HL-60 (cell line): ENCODE data around the gene EFCAB8.

Experiments used
- DNase-seq, 2 experiments: peaks; one replicate each; pipeline ENCODE4 v3.0.0-alpha.2; 2010 to 2020; ENCODE audit warnings: low read depth in 1 of 2, low spot score in 1 of 2
- H3K27ac ChIP-seq: fragments of 250-450 bp; sonication (Bioruptor Pico); replicated peaks from 2 replicates; pipeline ENCODE4 v1.5.1; 2020; ENCODE audit warnings: mild to moderate bottlenecking, moderate library complexity
- H3K27me3 ChIP-seq: fragments of 250-450 bp; sonication (Bioruptor Pico); 2 replicates; pipeline ENCODE4 v1.5.1; 2021; ENCODE audit warnings: mild to moderate bottlenecking, moderate library complexity; ENCODE audit not compliant: insufficient read depth, poor library complexity, severe bottlenecking
- H3K4me3 ChIP-seq: replicated peaks from 2 replicates; pipeline ENCODE4 v1.5.1; 2011; ENCODE audit warnings: mild to moderate bottlenecking, control low read depth, low read length; ENCODE audit not compliant: insufficient read depth
- GABPA ChIP-seq: IDR thresholded peaks from 2 replicates; pipeline ENCODE4 v1.6.1; 2012; ENCODE audit warnings: low read depth
- POLR2AphosphoS5 ChIP-seq: IDR thresholded peaks from 2 replicates; pipeline ENCODE4 v1.6.1; 2012; ENCODE audit warnings: low read depth
- SPI1 ChIP-seq: IDR thresholded peaks from 2 replicates; pipeline ENCODE4 v1.6.1; 2012; ENCODE audit warnings: low read depth, mild to moderate bottlenecking, borderline replicate concordance
- TF ChIP-seq, protein P1 (sequence below): IDR thresholded peaks from 2 replicates; pipeline ENCODE4 v1.6.1; 2012; ENCODE audit warnings: low read depth; ENCODE audit not compliant: insufficient replicate concordance
- TF ChIP-seq, protein P2 (sequence below): IDR thresholded peaks from one replicate; pipeline ENCODE4 v1.5.1; 2011; ENCODE audit warnings: low read length, control low read depth, inconsistent platforms; ENCODE audit not compliant: insufficient read depth

EFCAB8 gene

DNA sequence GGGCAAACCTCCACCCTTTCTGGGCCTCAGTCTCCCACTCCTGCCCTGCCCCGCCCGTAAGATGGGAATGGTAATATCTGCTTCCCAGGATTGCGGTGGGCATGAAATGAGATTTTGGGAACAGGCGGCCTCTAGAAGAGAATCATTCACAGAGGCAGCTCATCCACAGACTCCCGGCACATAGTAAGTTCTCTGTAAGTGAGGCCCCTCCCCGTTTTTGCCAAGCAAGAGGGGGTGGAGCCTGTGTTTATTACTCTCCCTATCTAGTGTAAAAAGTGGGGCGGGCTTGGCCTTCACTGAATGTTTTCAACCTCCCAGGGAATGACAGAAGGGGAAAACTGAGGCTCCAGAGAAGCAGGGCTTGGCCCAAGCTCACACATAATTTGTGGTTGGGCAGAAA lies 125.5 kb downstream of the EFCAB8 start:
- Histone ChIP-seq H3K4me3 (no peak overlapping the region), H3K27me3 (no peaks in the 10 kb centered on the region), H3K27ac (no peak overlapping the region)
- no peak for TF ChIP-seq SPI1
- TF ChIP-seq POLR2AphosphoS5, result no peak
- TF ChIP-seq, protein P1, sequence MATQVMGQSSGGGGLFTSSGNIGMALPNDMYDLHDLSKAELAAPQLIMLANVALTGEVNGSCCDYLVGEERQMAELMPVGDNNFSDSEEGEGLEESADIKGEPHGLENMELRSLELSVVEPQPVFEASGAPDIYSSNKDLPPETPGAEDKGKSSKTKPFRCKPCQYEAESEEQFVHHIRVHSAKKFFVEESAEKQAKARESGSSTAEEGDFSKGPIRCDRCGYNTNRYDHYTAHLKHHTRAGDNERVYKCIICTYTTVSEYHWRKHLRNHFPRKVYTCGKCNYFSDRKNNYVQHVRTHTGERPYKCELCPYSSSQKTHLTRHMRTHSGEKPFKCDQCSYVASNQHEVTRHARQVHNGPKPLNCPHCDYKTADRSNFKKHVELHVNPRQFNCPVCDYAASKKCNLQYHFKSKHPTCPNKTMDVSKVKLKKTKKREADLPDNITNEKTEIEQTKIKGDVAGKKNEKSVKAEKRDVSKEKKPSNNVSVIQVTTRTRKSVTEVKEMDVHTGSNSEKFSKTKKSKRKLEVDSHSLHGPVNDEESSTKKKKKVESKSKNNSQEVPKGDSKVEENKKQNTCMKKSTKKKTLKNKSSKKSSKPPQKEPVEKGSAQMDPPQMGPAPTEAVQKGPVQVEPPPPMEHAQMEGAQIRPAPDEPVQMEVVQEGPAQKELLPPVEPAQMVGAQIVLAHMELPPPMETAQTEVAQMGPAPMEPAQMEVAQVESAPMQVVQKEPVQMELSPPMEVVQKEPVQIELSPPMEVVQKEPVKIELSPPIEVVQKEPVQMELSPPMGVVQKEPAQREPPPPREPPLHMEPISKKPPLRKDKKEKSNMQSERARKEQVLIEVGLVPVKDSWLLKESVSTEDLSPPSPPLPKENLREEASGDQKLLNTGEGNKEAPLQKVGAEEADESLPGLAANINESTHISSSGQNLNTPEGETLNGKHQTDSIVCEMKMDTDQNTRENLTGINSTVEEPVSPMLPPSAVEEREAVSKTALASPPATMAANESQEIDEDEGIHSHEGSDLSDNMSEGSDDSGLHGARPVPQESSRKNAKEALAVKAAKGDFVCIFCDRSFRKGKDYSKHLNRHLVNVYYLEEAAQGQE, result no peak
- TF ChIP-seq, protein P2, sequence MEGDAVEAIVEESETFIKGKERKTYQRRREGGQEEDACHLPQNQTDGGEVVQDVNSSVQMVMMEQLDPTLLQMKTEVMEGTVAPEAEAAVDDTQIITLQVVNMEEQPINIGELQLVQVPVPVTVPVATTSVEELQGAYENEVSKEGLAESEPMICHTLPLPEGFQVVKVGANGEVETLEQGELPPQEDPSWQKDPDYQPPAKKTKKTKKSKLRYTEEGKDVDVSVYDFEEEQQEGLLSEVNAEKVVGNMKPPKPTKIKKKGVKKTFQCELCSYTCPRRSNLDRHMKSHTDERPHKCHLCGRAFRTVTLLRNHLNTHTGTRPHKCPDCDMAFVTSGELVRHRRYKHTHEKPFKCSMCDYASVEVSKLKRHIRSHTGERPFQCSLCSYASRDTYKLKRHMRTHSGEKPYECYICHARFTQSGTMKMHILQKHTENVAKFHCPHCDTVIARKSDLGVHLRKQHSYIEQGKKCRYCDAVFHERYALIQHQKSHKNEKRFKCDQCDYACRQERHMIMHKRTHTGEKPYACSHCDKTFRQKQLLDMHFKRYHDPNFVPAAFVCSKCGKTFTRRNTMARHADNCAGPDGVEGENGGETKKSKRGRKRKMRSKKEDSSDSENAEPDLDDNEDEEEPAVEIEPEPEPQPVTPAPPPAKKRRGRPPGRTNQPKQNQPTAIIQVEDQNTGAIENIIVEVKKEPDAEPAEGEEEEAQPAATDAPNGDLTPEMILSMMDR, result no peak
- no peak for TF ChIP-seq GABPA
- DNase-seq, result no peak

DNA sequence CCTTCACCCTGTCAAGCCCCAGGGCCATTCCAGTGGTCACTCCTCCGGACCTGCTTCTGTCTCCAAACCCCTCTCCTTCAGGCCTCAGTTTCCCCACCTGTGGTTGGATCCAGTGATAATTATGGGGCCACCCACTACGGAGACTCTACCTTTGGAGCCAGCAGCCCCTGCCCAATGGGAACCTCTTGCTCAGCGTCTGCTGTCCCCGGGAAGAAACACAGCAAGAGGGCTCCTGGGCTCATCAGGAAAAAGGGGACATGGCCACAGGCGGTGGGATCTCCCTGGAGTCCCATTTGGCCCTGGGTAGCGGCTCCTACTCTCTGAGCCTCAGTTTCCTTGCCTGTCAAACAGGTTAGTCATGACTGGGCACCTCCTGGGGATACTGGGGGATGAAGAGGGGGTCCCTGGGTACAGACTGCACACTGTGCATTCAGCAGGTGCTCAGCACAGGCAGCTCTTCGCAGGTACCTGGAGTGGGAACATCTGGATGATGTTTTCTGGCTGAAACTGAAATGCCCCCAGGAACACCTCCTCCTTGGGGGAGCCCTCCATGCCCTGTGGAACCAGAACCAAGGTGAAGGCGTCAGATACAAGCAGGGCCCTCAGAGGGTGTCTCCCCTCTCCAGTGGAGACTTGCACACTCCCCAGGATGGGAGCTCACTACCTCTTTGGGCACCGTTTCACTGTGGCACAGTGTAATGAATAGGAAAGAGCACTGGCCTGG lies 126.1 kb downstream of the EFCAB8 start:
- no peak for DNase-seq
- Histone ChIP-seq H3K27me3 (no peaks in the 10 kb centered on the region), H3K27ac (no peak overlapping the region)

DNA sequence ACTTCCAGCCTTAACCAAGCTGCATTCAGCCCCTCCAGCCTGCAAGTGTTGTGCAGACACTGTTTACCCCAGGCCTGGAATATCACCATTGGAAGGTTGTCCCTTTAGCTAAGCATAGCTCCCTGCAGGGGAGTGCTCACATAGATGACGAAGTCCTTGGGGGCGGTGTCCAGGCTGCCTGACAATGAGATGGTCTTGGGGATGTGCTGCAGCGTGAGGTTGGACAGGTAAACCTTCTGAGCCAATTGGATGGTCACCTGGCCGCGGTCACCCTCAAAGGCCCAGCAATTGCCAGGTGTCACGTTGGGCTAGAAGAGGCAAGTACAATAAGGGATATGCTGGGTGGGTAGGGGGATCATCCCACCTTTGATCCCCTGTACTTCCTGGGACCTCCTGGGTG lies 126.9 kb downstream of the EFCAB8 start:
- H3K4me3 ChIP-seq, result no peak overlapping the region
- DNase-seq, result no peak
- no peak for TF ChIP-seq POLR2AphosphoS5
- TF ChIP-seq SPI1, result no peak
- no peak for TF ChIP-seq GABPA
- TF ChIP-seq, protein P2, result no peak
- TF ChIP-seq, protein P1, result no peak
- H3K27me3 ChIP-seq, result no peaks in the 10 kb centered on the region
- H3K27ac ChIP-seq, result no peak overlapping the region

More for the DNA sequence above, 126.1 kb downstream of the EFCAB8 start:
- H3K4me3 ChIP-seq, result no peak overlapping the region
- TF ChIP-seq SPI1, result no peak
- TF ChIP-seq, protein P1, result no peak
- TF ChIP-seq, protein P2, result no peak
- no peak for TF ChIP-seq GABPA
- no peak for TF ChIP-seq POLR2AphosphoS5
